ENCODE measurements around the gene TNRC18.

DNA sequence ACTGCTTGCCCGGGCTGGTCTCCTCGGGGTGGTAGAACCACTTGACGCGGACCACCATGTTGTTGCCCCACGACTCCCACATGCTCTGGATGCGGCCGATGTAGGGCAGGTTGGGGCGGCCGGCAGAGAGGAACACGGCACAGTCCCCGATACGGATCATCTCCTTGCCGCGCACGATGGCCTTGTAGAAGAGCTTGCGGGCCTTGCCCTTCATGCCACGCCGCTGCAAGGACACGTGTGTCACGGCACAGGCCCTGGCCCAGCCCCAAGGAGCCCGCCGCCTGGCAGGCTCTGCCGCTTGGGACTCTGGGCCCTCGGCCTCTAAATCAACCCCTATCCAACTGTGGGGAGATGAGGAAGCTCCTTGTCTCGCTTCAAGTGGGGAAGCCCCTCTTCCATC lies 114.5 kb downstream of the TNRC18 start:
- TF ChIP-seq POLR2AphosphoS5 (IDR thresholded peaks at IDR 0.05), result no peak
- no peak for TF ChIP-seq CTCF (IDR thresholded peaks at IDR 0.05)
- no peak for TF ChIP-seq EP300 (IDR thresholded peaks at IDR 0.05)
- TF ChIP-seq POLR2A (IDR thresholded peaks at IDR 0.05), result no peak
